Spleen (tissue), 11 donors: ENCODE measurements around the gene ATP4B. TPM values are rescaled to one million over a fixed set of nuclear protein-coding genes. Genes with fewer than 3 reads are reported as not detected.

Experiments used
- DNase-seq: peaks from one replicate; pipeline ENCODE4 v3.0.0-alpha.2; 2020
- H3K27ac ChIP-seq, 8 donors: fragments of 200-600 bp; sonication (generic) in 7 of 8; 1 replicate in 4 of 8; 2 replicates in 4 of 8; pipeline versions ENCODE4 v1.5.0 to v1.8.0; 2016 to 2021; ENCODE audit warnings: inconsistent platforms in 4 of 8, mild to moderate bottlenecking in 4 of 8, moderate library complexity in 1 of 8
- H3K27me3 ChIP-seq, 7 donors: fragments of 200-600 bp; sonication (generic) in 6 of 7; replicated peaks in 1 of 7; 1 replicate in 4 of 7; 2 replicates in 3 of 7; pipeline versions ENCODE4 v1.5.0 to v1.8.0; 2016 to 2021; ENCODE audit warnings: inconsistent platforms in 3 of 7, mild to moderate bottlenecking in 1 of 7
- H3K36me3 ChIP-seq, 6 donors: fragments of 200-600 bp; sonication (generic) in 5 of 6; 1 replicate in 4 of 6; 2 replicates in 2 of 6; pipeline versions ENCODE4 v1.5.0 to v1.8.0; 2016 to 2021; ENCODE audit warnings: inconsistent platforms in 2 of 6
- H3K4me1 ChIP-seq, 6 donors: fragments of 200-600 bp; sonication (generic) in 5 of 6; 1 replicate in 3 of 6; 2 replicates in 3 of 6; pipeline versions ENCODE4 v1.5.0 to v1.8.0; 2016 to 2021; ENCODE audit warnings: inconsistent platforms in 3 of 6
- H3K4me3 ChIP-seq, 8 donors: fragments of 200-600 bp; sonication (generic) in 7 of 8; 1 replicate in 4 of 8; 2 replicates in 4 of 8; pipeline versions ENCODE4 v1.5.0 to v1.8.0; 2016 to 2021; ENCODE audit warnings: inconsistent platforms in 4 of 8, mild to moderate bottlenecking in 4 of 8, moderate library complexity in 2 of 8
- H3K9me3 ChIP-seq, 8 donors: fragments of 200-600 bp; sonication (generic) in 7 of 8; 1 replicate in 4 of 8; 2 replicates in 4 of 8; pipeline versions ENCODE4 v1.5.0 to v1.8.0; 2016 to 2021; ENCODE audit warnings: inconsistent platforms in 4 of 8
- CTCF ChIP-seq, 11 experiments: fragments of 200-600 bp in 7 of 11; fragments of 450-650 bp in 4 of 11; sonication (generic) in 4 of 11; IDR thresholded peaks in 8 of 11; conservative IDR thresholded peaks in 3 of 11; 1 replicate in 7 of 11; 2 replicates in 4 of 11; pipeline versions ENCODE4 v1.4.0 to v1.8.0; 2016 to 2021; ENCODE audit warnings: antibody characterized with exemption in 11 of 11, inconsistent platforms in 4 of 11, mild to moderate bottlenecking in 1 of 11
- POLR2A ChIP-seq, 3 donors: fragments of 450-650 bp; IDR thresholded peaks; one replicate each; pipeline ENCODE4 v1.5.1; 2017; ENCODE audit warnings: antibody characterized with exemption in 3 of 3, mild to moderate bottlenecking in 1 of 3
- POLR2AphosphoS5 ChIP-seq, 3 donors: sonication (generic); formaldehyde crosslinking; IDR thresholded peaks; one replicate each; pipeline ENCODE4 v1.5.1; 2017; ENCODE audit warnings: antibody characterized with exemption in 3 of 3
- WGBS, 5 donors: extraction: QIAGEN DNeasy Blood & Tissue Kit in 3 of 5; methylation state at CpG; one replicate each; pipeline versions ENCODE4 v1.1.5 to v1.1.7; 2013 to 2018; 5-methylcytosine and 5-hydroxymethylcytosine counted together
- intact Hi-C: fragments of 100-400 bp; cut with DNase I; formaldehyde crosslinking; loops from one replicate; pipeline ENCODE4 v1.15.0; 2023; ENCODE audit warnings: low total_unique reads
- polyA plus RNA-seq, 3 donors: library from polyadenylated mRNA; stranded (reverse); fragments of 200-250 nt; gene quantifications; one replicate each; pipeline ENCODE4 v1.2.1, GENCODE V29; 2013
- total RNA-seq, 7 donors: library from RNA; depleted of rRNA in 3 of 7; stranded (reverse); fragments of >200 nt in 3 of 7; fragmentation: NEBNext Ultra II Directional in 4 of 7; extraction: Animal tissue kit (Norgen Biotek cat#: 25700) in 4 of 7; gene quantifications; one replicate each; pipeline versions ENCODE4 v1.1.0 to v1.2.1, GENCODE V29; 2016 to 2021
- donor health status: healthy with polysubstance abuse.
- donor health status: DM: no; HTN: no; CAD: no; lungs with moderate emphysema.
- donor health status: DM: no; HTN: no; CAD: no.
- donor health status: Bipolar disorder and iron deficiency.
- donor health status: healthy.
- donor health status: DM: no; HTN: no; CAD: no.
- donor health status: DM: yes; HTN: yes; CAD: no.

Gene ATP4B
- total and polyA plus RNA-seq, 10 donors = 0.09 to 0.46 (median 0.23) TPM; not detected in 4

GRCh38 chr13:113645329-113645728, 12.7 kb downstream of the ATP4B start:
- intact Hi-C loops = no loop called here
- peaks cover 4 to 29% (median 13%) of the 10 kb centered on the region in 6 donors for H3K4me1 ChIP-seq
- TF ChIP-seq POLR2A (IDR thresholded peaks at IDR 0.05) (no peak), CTCF (IDR thresholded peaks at IDR 0.05 in 8 of 11, conservative IDR thresholded peaks at IDR 0.05 in 3 of 11) (no peak), POLR2AphosphoS5 (IDR thresholded peaks at IDR 0.05) (no peak)
- H3K36me3 ChIP-seq = peaks cover 0 to 24% (median 8%) of the 10 kb centered on the region in 6 donors
- no peaks in the 10 kb centered on the region for H3K9me3 ChIP-seq
- WGBS, 5 donors = 93 to 97% (median 97%) methylated on average over 9 of the region's 9 CpGs
- H3K4me3 ChIP-seq = no peak overlapping the region
- H3K27ac ChIP-seq = no peak overlapping the region
- H3K27me3 ChIP-seq = no peaks in the 10 kb centered on the region
- no peak for DNase-seq

GRCh38 chr13:113644800-113645199, 13.2 kb downstream of the ATP4B start:
- 92 to 100% (median 95%) methylated on average over 1 of the region's 1 CpG for WGBS, 5 donors
- no peak overlapping the region for H3K4me3 ChIP-seq
- no peak for TF ChIP-seq POLR2A (IDR thresholded peaks at IDR 0.05)
- TF ChIP-seq POLR2AphosphoS5 (IDR thresholded peaks at IDR 0.05) = no peak
- TF ChIP-seq CTCF (IDR thresholded peaks at IDR 0.05 in 8 of 11, conservative IDR thresholded peaks at IDR 0.05 in 3 of 11) = no peak
- intact Hi-C loops = no loop called here
- no peak for DNase-seq
- no peaks in the 10 kb centered on the region for H3K9me3 ChIP-seq
- H3K4me1 ChIP-seq = peaks cover 4 to 28% (median 13%) of the 10 kb centered on the region in 6 donors
- peaks cover 0 to 30% (median 13%) of the 10 kb centered on the region in 6 donors for H3K36me3 ChIP-seq
- H3K27me3 ChIP-seq = no peaks in the 10 kb centered on the region
- H3K27ac ChIP-seq = no peak overlapping the region

- intact Hi-C loops = no loop called here
- H3K9me3 ChIP-seq = no peaks in the 10 kb centered on the region
- TF ChIP-seq POLR2A (IDR thresholded peaks at IDR 0.05) (no peak), CTCF (IDR thresholded peaks at IDR 0.05 in 8 of 11, conservative IDR thresholded peaks at IDR 0.05 in 3 of 11) (no peak), POLR2AphosphoS5 (IDR thresholded peaks at IDR 0.05) (no peak)
- no peak overlapping the region for H3K4me3 ChIP-seq
- H3K36me3 ChIP-seq = peaks cover 4 to 42% (median 23%) of the 10 kb centered on the region in 6 donors
- peaks cover 4 to 28% (median 13%) of the 10 kb centered on the region in 6 donors for H3K4me1 ChIP-seq
- H3K27ac ChIP-seq = no peak overlapping the region
- no peaks in the 10 kb centered on the region for H3K27me3 ChIP-seq
- WGBS, 5 donors = 75 to 89% (median 85%) methylated on average over 5 of the region's 5 CpGs
- no peak for DNase-seq
Observed at GRCh38 chr13:113643593-113643992, 14.4 kb downstream of the ATP4B start.

GRCh38 chr13:113642563-113642962, 15.4 kb downstream of the ATP4B start:
- Histone ChIP-seq H3K27ac (no peak overlapping the region), H3K27me3 (no peaks in the 10 kb centered on the region), H3K4me3 (no peak overlapping the region), H3K36me3 (peaks cover 9 to 52% (median 33%) of the 10 kb centered on the region in 6 donors), H3K4me1 (peaks cover 4 to 19% (median 12%) of the 10 kb centered on the region in 6 donors), H3K9me3 (no peaks in the 10 kb centered on the region)
- no peak for TF ChIP-seq POLR2AphosphoS5 (IDR thresholded peaks at IDR 0.05)
- no peak for TF ChIP-seq CTCF (IDR thresholded peaks at IDR 0.05 in 8 of 11, conservative IDR thresholded peaks at IDR 0.05 in 3 of 11)
- no peak for TF ChIP-seq POLR2A (IDR thresholded peaks at IDR 0.05)
- DNase-seq = no peak
- WGBS, 5 donors = 94 to 97% (median 97%) methylated on average over 2 of the region's 2 CpGs
- intact Hi-C loops = no loop called here
